Measurements from ENCODE around the gene GULP1. TPM values are rescaled to one million over a fixed set of nuclear protein-coding genes. Genes with fewer than 3 reads are reported as not detected.

The GULP1 gene
- polyA plus RNA-seq, 3 donors: 64.1 to 70.4 (median 68.8) TPM

GRCh38 chr2:188628989-188629752 lies 337.5 kb downstream of the GULP1 start:
- no peak for DNase-seq (ENCODE audit: low read depth in 3 of 3, low spot score in 2 of 3)

GRCh38 chr2:188629753-188630527 lies 338.3 kb downstream of the GULP1 start:
- no peak for DNase-seq (ENCODE audit: low read depth in 3 of 3, low spot score in 2 of 3)

- no peak for DNase-seq (ENCODE audit: low read depth in 3 of 3, low spot score in 2 of 3)
Observed at GRCh38 chr2:188631037-188631809, 339.5 kb downstream of the GULP1 start.

- DNase-seq (ENCODE audit: low read depth in 3 of 3, low spot score in 2 of 3): no peak
Observed at GRCh38 chr2:188634656-188635055, 343.0 kb downstream of the GULP1 start.

Data from right renal cortex interstitium (tissue), 3 donors.